Measurements from ENCODE around the gene RACGAP1. TPM values are rescaled to one million over a fixed set of nuclear protein-coding genes. Genes with fewer than 3 reads are reported as not detected.

The RACGAP1 gene
- total and polyA plus RNA-seq, 2 experiments from 2014 or later = 19.0 to 52.8 TPM

DNA sequence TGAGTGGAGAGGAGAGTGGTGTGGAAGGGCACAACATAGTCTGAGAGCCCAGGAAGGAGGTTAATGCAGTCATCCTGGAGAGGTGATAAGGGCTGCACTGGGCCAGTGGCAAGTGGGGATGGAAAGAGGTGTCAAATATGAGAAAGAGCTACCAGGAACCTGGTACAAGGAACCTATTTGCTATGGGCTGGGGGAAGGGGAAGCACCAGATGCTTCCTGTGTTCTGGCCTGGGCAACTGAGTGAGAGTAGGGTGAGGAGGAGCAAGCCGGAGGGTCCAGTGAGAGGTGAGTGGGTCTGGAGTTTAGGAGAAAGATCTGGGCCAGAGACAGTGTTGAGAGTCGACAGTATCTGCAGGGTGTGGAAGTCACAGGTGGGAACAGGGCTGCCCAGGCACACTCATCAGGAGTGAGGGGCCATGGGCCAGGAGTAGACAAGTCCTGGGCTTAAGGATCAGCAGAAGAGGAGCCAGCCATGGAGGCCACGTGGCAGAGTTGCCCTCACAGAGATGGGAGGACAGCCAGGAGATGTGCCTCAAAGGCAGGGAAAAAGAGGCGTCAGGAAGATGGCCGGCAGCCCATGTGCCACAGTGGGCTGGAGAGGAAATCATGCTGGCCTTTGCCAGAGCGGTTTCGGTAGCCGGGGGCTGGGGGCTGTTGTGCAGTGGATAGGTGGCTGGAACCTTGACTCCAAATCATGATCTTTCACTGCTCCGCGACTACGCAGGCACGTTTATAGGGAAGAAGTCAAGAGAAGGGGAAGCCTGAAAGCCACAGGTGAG lies 55.5 kb downstream of the RACGAP1 start:
- Mint-ChIP-seq H3K27ac (no peak overlapping the region), H3K27me3 (ENCODE audit: insufficient read depth, low read depth, poor library complexity) (peaks cover 15% of the 10 kb centered on the region), H3K36me3 (ENCODE audit: low read depth) (no peaks in the 10 kb centered on the region; the same call in 2 of the 3 replicates), H3K9me3 (no peaks in the 10 kb centered on the region), H3K4me3 (no peak overlapping the region), H3K4me1 (peaks cover 8% of the 10 kb centered on the region)
- TF ChIP-seq ZNF114 (CRISPR knock-in tag; IDR thresholded peaks at IDR 0.05) (no peak), CREB1 (CRISPR knock-in tag; IDR thresholded peaks at IDR 0.05; ENCODE audit: low read depth) (no peak), NANOG (IDR thresholded peaks at IDR 0.05; ENCODE audit: borderline replicate concordance) (no peak), POLR2AphosphoS5 (IDR thresholded peaks at IDR 0.05; ENCODE audit: low read depth) (no peak)
- Histone ChIP-seq H3K27ac (ENCODE audit: low read depth) (no peak overlapping the region), H3F3A (replicated peaks; ENCODE audit: low read depth) (no peaks in the 10 kb centered on the region), H3K79me2 (replicated peaks; ENCODE audit: insufficient read depth) (no peaks in the 10 kb centered on the region), H3K4me1 (ENCODE audit: insufficient read depth) (peaks cover 1% of the 10 kb centered on the region; the same call in 1 of the 2 replicates), H2AFZ (no peak overlapping the region), H3K4me2 (no peak overlapping the region), H3K9me2 (ENCODE audit: insufficient read depth) (no peaks in the 10 kb centered on the region), H3K4me3 (no peak overlapping the region), H4K20me1 (replicated peaks; ENCODE audit: insufficient read depth) (no peaks in the 10 kb centered on the region), H3K27me3 (ENCODE audit: insufficient read depth) (peaks cover 16% of the 10 kb centered on the region), H3K36me3 (ENCODE audit: insufficient read depth) (no peaks in the 10 kb centered on the region)
- DNase-seq (ENCODE audit: low spot score) (no peak), ATAC-seq (no peak)

DNA sequence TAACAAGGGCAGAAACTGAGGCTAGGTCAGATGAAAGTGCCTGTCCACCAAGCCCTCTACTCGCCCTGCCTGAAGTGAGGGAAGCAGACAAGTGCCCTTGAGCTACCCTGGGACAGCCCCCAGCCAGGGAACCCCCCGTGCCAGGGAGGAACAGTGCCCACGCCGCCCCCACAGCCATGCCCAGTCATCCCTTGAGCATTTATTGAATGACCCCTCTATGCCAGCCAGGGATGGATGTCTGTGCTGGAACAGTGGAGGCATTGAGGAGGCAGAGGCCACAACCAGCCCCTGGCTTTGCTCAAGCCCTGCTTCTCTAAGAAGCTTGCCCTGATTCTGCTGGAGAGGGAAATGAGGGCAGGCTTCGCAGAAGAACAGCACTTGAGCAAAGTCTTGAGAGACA lies 56.3 kb downstream of the RACGAP1 start:
- no peaks in the 10 kb centered on the region for H3K9me3 Mint-ChIP-seq
- H3K9me2 ChIP-seq (ENCODE audit: insufficient read depth) = no peaks in the 10 kb centered on the region
- H2AFZ ChIP-seq = no peak overlapping the region
- no peak overlapping the region for H3K4me3 ChIP-seq
- no peaks in the 10 kb centered on the region for H3K4me1 ChIP-seq (ENCODE audit: insufficient read depth)
- no peaks in the 10 kb centered on the region; the same call in 2 of the 3 replicates for H3K36me3 Mint-ChIP-seq (ENCODE audit: low read depth)
- H3K79me2 ChIP-seq (replicated peaks; ENCODE audit: insufficient read depth) = no peaks in the 10 kb centered on the region
- H3K4me1 Mint-ChIP-seq = peaks cover 8% of the 10 kb centered on the region
- peaks cover 19% of the 10 kb centered on the region for H3K27me3 ChIP-seq (ENCODE audit: insufficient read depth)
- no peaks in the 10 kb centered on the region for H3F3A ChIP-seq (replicated peaks; ENCODE audit: low read depth)
- no peak for DNase-seq (ENCODE audit: low spot score)
- no peaks in the 10 kb centered on the region for H3K36me3 ChIP-seq (ENCODE audit: insufficient read depth)
- no peak overlapping the region for H3K4me3 Mint-ChIP-seq
- H3K27ac ChIP-seq (ENCODE audit: low read depth) = no peak overlapping the region
- ATAC-seq = no peak
- H3K27me3 Mint-ChIP-seq (ENCODE audit: insufficient read depth, low read depth, poor library complexity) = peaks cover 19% of the 10 kb centered on the region
- H3K27ac Mint-ChIP-seq = no peak overlapping the region
- H3K4me2 ChIP-seq = no peak overlapping the region
- no peaks in the 10 kb centered on the region for H4K20me1 ChIP-seq (replicated peaks; ENCODE audit: insufficient read depth)
- TF ChIP-seq ZNF331 (CRISPR knock-in tag; IDR thresholded peaks at IDR 0.05; ENCODE audit: low read depth) (no peak), POLR2AphosphoS5 (IDR thresholded peaks at IDR 0.05; ENCODE audit: low read depth) (no peak), STAT1 (IDR thresholded peaks at IDR 0.05; ENCODE audit: unreplicated experiment) (no peak), EZH2phosphoT487 (IDR thresholded peaks at IDR 0.05; ENCODE audit: unreplicated experiment) (no peak), JUNB (IDR thresholded peaks at IDR 0.05; ENCODE audit: unreplicated experiment) (no peak), ZNF114 (CRISPR knock-in tag; IDR thresholded peaks at IDR 0.05) (no peak)
- TF ChIP-seq, protein P1, sequence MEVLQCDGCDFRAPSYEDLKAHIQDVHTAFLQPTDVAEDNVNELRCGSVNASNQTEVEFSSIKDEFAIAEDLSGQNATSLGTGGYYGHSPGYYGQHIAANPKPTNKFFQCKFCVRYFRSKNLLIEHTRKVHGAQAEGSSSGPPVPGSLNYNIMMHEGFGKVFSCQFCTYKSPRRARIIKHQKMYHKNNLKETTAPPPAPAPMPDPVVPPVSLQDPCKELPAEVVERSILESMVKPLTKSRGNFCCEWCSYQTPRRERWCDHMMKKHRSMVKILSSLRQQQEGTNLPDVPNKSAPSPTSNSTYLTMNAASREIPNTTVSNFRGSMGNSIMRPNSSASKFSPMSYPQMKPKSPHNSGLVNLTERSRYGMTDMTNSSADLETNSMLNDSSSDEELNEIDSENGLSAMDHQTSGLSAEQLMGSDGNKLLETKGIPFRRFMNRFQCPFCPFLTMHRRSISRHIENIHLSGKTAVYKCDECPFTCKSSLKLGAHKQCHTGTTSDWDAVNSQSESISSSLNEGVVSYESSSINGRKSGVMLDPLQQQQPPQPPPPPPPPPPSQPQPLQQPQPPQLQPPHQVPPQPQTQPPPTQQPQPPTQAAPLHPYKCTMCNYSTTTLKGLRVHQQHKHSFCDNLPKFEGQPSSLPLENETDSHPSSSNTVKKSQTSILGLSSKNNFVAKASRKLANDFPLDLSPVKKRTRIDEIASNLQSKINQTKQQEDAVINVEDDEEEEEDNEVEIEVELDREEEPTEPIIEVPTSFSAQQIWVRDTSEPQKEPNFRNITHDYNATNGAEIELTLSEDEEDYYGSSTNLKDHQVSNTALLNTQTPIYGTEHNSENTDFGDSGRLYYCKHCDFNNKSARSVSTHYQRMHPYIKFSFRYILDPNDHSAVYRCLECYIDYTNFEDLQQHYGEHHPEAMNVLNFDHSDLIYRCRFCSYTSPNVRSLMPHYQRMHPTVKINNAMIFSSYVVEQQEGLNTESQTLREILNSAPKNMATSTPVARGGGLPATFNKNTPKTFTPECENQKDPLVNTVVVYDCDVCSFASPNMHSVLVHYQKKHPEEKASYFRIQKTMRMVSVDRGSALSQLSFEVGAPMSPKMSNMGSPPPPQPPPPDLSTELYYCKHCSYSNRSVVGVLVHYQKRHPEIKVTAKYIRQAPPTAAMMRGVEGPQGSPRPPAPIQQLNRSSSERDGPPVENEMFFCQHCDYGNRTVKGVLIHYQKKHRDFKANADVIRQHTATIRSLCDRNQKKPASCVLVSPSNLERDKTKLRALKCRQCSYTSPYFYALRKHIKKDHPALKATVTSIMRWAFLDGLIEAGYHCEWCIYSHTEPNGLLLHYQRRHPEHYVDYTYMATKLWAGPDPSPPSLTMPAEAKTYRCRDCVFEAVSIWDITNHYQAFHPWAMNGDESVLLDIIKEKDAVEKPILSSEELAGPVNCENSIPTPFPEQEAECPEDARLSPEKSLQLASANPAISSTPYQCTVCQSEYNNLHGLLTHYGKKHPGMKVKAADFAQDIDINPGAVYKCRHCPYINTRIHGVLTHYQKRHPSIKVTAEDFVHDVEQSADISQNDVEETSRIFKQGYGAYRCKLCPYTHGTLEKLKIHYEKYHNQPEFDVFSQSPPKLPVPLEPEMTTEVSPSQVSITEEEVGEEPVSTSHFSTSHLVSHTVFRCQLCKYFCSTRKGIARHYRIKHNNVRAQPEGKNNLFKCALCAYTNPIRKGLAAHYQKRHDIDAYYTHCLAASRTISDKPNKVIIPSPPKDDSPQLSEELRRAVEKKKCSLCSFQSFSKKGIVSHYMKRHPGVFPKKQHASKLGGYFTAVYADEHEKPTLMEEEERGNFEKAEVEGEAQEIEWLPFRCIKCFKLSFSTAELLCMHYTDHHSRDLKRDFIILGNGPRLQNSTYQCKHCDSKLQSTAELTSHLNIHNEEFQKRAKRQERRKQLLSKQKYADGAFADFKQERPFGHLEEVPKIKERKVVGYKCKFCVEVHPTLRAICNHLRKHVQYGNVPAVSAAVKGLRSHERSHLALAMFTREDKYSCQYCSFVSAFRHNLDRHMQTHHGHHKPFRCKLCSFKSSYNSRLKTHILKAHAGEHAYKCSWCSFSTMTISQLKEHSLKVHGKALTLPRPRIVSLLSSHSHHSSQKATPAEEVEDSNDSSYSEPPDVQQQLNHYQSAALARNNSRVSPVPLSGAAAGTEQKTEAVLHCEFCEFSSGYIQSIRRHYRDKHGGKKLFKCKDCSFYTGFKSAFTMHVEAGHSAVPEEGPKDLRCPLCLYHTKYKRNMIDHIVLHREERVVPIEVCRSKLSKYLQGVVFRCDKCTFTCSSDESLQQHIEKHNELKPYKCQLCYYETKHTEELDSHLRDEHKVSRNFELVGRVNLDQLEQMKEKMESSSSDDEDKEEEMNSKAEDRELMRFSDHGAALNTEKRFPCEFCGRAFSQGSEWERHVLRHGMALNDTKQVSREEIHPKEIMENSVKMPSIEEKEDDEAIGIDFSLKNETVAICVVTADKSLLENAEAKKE (CRISPR knock-in tag; IDR thresholded peaks at IDR 0.05) = no peak
- TF ChIP-seq, protein P2, sequence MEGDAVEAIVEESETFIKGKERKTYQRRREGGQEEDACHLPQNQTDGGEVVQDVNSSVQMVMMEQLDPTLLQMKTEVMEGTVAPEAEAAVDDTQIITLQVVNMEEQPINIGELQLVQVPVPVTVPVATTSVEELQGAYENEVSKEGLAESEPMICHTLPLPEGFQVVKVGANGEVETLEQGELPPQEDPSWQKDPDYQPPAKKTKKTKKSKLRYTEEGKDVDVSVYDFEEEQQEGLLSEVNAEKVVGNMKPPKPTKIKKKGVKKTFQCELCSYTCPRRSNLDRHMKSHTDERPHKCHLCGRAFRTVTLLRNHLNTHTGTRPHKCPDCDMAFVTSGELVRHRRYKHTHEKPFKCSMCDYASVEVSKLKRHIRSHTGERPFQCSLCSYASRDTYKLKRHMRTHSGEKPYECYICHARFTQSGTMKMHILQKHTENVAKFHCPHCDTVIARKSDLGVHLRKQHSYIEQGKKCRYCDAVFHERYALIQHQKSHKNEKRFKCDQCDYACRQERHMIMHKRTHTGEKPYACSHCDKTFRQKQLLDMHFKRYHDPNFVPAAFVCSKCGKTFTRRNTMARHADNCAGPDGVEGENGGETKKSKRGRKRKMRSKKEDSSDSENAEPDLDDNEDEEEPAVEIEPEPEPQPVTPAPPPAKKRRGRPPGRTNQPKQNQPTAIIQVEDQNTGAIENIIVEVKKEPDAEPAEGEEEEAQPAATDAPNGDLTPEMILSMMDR (conservative IDR thresholded peaks at IDR 0.05; ENCODE audit: low read depth in 2 of 2) = no peak

All from GM23338 (cell line).